ENCODE measurements around the gene DENND1A. TPM values are rescaled to one million over a fixed set of nuclear protein-coding genes. Genes with fewer than 3 reads are reported as not detected.

Gene DENND1A
- total and polyA plus RNA-seq, 2 of the 13 experiments (the other 11 are each of a cell fraction or from before 2014, with no cell fraction given) = 14.8 to 30.1 TPM

DNA sequence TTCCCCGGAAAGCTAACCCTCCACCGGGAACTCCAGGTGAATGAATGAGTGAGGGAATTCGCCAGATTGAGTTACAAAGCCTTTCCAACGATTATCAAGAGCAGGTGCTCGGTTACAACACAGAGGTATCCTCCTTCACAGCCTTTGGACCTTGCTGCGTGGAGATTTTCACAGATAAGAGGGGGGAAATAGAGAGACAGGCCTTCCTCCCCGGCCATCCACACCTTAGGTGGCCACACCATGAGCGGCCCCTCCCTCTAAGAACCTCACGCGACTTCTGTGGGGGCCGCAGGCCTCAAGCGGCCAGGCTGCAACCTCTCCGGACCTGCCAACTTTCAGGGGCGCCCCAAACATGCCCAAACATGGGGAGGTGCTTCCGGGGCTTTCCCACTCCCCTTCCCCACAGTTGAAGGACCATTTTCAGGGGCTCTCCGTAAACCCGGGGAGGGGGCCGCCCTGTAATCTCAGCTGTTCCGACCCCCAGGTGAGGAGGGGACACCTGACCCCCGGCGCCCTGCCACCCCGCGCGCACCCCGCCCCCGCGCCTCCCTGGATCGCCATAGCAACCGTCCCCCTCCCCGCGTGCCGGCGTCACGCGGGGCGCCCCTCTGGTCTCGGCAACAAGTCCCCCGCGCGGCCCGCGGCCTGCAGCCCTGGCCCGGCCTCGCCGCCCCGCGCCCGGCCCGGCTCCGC, 603 bp downstream of the DENND1A start (continued):
- no peak for TF ChIP-seq ZNF337 (CRISPR knock-in tag; IDR thresholded peaks at IDR 0.05; ENCODE audit: borderline replicate concordance, low read depth)
- TF ChIP-seq, protein P1, sequence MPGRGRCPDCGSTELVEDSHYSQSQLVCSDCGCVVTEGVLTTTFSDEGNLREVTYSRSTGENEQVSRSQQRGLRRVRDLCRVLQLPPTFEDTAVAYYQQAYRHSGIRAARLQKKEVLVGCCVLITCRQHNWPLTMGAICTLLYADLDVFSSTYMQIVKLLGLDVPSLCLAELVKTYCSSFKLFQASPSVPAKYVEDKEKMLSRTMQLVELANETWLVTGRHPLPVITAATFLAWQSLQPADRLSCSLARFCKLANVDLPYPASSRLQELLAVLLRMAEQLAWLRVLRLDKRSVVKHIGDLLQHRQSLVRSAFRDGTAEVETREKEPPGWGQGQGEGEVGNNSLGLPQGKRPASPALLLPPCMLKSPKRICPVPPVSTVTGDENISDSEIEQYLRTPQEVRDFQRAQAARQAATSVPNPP (CRISPR knock-in tag; IDR thresholded peaks at IDR 0.05) = no peak
- TF ChIP-seq SP2 (CRISPR knock-in tag; IDR thresholded peaks at IDR 0.05) = no peak
- TF ChIP-seq HDAC2 (CRISPR knock-in tag; IDR thresholded peaks at IDR 0.05) = peak; percentile 18; the same call in 1 of the 2 replicates
- TF ChIP-seq, protein P2, sequence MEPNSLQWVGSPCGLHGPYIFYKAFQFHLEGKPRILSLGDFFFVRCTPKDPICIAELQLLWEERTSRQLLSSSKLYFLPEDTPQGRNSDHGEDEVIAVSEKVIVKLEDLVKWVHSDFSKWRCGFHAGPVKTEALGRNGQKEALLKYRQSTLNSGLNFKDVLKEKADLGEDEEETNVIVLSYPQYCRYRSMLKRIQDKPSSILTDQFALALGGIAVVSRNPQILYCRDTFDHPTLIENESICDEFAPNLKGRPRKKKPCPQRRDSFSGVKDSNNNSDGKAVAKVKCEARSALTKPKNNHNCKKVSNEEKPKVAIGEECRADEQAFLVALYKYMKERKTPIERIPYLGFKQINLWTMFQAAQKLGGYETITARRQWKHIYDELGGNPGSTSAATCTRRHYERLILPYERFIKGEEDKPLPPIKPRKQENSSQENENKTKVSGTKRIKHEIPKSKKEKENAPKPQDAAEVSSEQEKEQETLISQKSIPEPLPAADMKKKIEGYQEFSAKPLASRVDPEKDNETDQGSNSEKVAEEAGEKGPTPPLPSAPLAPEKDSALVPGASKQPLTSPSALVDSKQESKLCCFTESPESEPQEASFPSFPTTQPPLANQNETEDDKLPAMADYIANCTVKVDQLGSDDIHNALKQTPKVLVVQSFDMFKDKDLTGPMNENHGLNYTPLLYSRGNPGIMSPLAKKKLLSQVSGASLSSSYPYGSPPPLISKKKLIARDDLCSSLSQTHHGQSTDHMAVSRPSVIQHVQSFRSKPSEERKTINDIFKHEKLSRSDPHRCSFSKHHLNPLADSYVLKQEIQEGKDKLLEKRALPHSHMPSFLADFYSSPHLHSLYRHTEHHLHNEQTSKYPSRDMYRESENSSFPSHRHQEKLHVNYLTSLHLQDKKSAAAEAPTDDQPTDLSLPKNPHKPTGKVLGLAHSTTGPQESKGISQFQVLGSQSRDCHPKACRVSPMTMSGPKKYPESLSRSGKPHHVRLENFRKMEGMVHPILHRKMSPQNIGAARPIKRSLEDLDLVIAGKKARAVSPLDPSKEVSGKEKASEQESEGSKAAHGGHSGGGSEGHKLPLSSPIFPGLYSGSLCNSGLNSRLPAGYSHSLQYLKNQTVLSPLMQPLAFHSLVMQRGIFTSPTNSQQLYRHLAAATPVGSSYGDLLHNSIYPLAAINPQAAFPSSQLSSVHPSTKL (CRISPR knock-in tag; IDR thresholded peaks at IDR 0.05) = peak; percentile 26; the same call in 1 of the 2 replicates
- no peak for TF ChIP-seq ZNF891 (CRISPR knock-in tag; IDR thresholded peaks at IDR 0.05)
- TF ChIP-seq KDM3A (CRISPR knock-in tag; IDR thresholded peaks at IDR 0.05; ENCODE audit: low read depth) = 0 out of 2 replicates have a peak, but pooled peaks have one; percentile 40
- TF ChIP-seq ZNF619 (CRISPR knock-in tag; IDR thresholded peaks at IDR 0.05) = 0 out of 2 replicates have a peak, but pooled peaks have one; percentile 30
- TF ChIP-seq POLR2A (IDR thresholded peaks at IDR 0.05; ENCODE audit: insufficient read depth in 1 of 2, low read depth in 2 of 2, low read length in 2 of 2) = peak; percentile 36 to 60; a peak in 2 of 4 replicates
- TF ChIP-seq SMAD3 (CRISPR knock-in tag; IDR thresholded peaks at IDR 0.05) = no peak
- peak; percentile 49 for TF ChIP-seq ZFY (CRISPR knock-in tag; IDR thresholded peaks at IDR 0.05)
- TF ChIP-seq, protein P3, sequence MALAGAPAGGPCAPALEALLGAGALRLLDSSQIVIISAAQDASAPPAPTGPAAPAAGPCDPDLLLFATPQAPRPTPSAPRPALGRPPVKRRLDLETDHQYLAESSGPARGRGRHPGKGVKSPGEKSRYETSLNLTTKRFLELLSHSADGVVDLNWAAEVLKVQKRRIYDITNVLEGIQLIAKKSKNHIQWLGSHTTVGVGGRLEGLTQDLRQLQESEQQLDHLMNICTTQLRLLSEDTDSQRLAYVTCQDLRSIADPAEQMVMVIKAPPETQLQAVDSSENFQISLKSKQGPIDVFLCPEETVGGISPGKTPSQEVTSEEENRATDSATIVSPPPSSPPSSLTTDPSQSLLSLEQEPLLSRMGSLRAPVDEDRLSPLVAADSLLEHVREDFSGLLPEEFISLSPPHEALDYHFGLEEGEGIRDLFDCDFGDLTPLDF (CRISPR knock-in tag; IDR thresholded peaks at IDR 0.05) = no peak
- TF ChIP-seq NCOA2 (CRISPR knock-in tag; IDR thresholded peaks at IDR 0.05) = peak; percentile 25; the same call in 1 of the 2 replicates
- no peak for TF ChIP-seq HOXA9 (CRISPR knock-in tag; IDR thresholded peaks at IDR 0.05; ENCODE audit: borderline replicate concordance)
- TF ChIP-seq ZNF333 (CRISPR knock-in tag; IDR thresholded peaks at IDR 0.05; ENCODE audit: borderline replicate concordance) = 0 out of 2 replicates have a peak, but pooled peaks have one; percentile 33
- no peak for TF ChIP-seq SP4 (CRISPR knock-in tag; IDR thresholded peaks at IDR 0.05)
- no peak for TF ChIP-seq ZNF720 (CRISPR knock-in tag; IDR thresholded peaks at IDR 0.05)
- TF ChIP-seq HCFC1 (IDR thresholded peaks at IDR 0.05; ENCODE audit: low read depth, low read length) = no peak
- TF ChIP-seq CENPT (CRISPR knock-in tag; IDR thresholded peaks at IDR 0.05; ENCODE audit: low read depth) = no peak
- TF ChIP-seq TOE1 (CRISPR knock-in tag; IDR thresholded peaks at IDR 0.05) = no peak
- TF ChIP-seq SPEN (CRISPR knock-in tag; IDR thresholded peaks at IDR 0.05; ENCODE audit: low read depth) = peak; percentile 21; the same call in 1 of the 2 replicates
- 0 out of 2 replicates have a peak, but pooled peaks have one; percentile 4 for TF ChIP-seq DR1 (CRISPR knock-in tag; IDR thresholded peaks at IDR 0.05)
- no peak for TF ChIP-seq EHMT2 (IDR thresholded peaks at IDR 0.05; ENCODE audit: borderline replicate concordance, low read depth, low read length)
- 0 out of 2 replicates have a peak, but pooled peaks have one; percentile 16 for TF ChIP-seq HOXD1 (CRISPR knock-in tag; IDR thresholded peaks at IDR 0.05)
- peak; percentile 32 for TF ChIP-seq SALL1 (CRISPR knock-in tag; IDR thresholded peaks at IDR 0.05)
- TF ChIP-seq ZNF547 (CRISPR knock-in tag; IDR thresholded peaks at IDR 0.05) = no peak
